ENCODE data around the gene TMEM109.

DNA sequence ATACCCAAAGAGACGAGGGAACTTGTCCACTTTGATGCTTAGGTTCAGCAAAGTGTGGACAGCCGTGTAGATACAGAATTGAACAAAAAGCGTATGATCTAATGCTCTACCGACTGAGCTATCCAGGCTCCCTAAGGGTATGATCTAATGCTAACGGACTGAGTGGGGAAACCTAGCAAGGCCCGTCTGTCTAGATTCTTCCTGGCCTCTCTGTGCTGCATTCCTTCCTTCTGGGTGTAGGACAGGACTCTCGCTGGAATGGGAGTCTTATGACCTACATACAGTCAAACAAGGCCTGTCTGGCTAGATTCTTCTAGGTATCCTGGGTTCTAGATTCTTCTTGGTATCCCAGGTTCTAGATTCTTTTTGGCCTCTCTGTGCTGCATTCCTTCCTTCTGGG lies 46.4 kb downstream of the TMEM109 start:
- TF ChIP-seq, protein P1, sequence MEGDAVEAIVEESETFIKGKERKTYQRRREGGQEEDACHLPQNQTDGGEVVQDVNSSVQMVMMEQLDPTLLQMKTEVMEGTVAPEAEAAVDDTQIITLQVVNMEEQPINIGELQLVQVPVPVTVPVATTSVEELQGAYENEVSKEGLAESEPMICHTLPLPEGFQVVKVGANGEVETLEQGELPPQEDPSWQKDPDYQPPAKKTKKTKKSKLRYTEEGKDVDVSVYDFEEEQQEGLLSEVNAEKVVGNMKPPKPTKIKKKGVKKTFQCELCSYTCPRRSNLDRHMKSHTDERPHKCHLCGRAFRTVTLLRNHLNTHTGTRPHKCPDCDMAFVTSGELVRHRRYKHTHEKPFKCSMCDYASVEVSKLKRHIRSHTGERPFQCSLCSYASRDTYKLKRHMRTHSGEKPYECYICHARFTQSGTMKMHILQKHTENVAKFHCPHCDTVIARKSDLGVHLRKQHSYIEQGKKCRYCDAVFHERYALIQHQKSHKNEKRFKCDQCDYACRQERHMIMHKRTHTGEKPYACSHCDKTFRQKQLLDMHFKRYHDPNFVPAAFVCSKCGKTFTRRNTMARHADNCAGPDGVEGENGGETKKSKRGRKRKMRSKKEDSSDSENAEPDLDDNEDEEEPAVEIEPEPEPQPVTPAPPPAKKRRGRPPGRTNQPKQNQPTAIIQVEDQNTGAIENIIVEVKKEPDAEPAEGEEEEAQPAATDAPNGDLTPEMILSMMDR (conservative IDR thresholded peaks at IDR 0.05; ENCODE audit: low read depth, low read length): no peak
- no peak for TF ChIP-seq EZH2 (IDR thresholded peaks at IDR 0.05; ENCODE audit: low read length, unreplicated experiment)
